PC-3 (cell line): Measurements from ENCODE around the gene DNAJB4. TPM values are rescaled to one million over a fixed set of nuclear protein-coding genes. Genes with fewer than 3 reads are reported as not detected.

ENCODE experiments used
- ATAC-seq: fragments of 200-7000 bp; cut with Tn5 transposase; 2 replicates; pipeline ENCODE4 v1.9.1; 2020; ENCODE audit warnings: mild to moderate bottlenecking, moderate library complexity
- BruUV-seq: library from RNA; stranded (reverse); fragments of 400-500 nt; replicated peaks from 2 replicates; lab custom pipeline; 2021; lab: Mats Ljungman, UMichigan
- CTCF ChIA-PET: fragments of 300-600 bp; sonication (Branson Sonifier 250); formaldehyde crosslinking; loops from one replicate; lab custom pipeline; 2022; ENCODE audit warnings: antibody characterized with exemption; lab: Charles Lee
- POLR2A ChIA-PET: fragments of 300-600 bp; sonication (Branson Sonifier 250); formaldehyde crosslinking; loops from one replicate; lab custom pipeline; 2022; ENCODE audit warnings: antibody characterized with exemption; ENCODE audit not compliant: unreplicated experiment; lab: Charles Lee
- DNase-seq: peaks from one replicate; pipeline ENCODE4 v3.0.0-alpha.2; 2015
- H2AFZ ChIP-seq: fragments of 300-600 bp; sonication (generic); 2 replicates; pipeline ENCODE4 v1.6.0; 2016; ENCODE audit warnings: antibody characterized with exemption, low read length
- H3F3A ChIP-seq: fragments of 300-600 bp; sonication (generic); one replicate; pipeline ENCODE4 v1.6.0; 2017; ENCODE audit warnings: antibody characterized with exemption, low read length, control low read depth, mild to moderate bottlenecking; ENCODE audit not compliant: unreplicated experiment
- H3K27ac ChIP-seq: fragments of 300-600 bp; sonication (generic); 2 replicates; pipeline ENCODE4 v1.5.1; 2016; ENCODE audit warnings: mild to moderate bottlenecking, low read length
- H3K27me3 ChIP-seq: fragments of 300-600 bp; sonication (generic); 2 replicates; pipeline ENCODE4 v1.6.1; 2016; ENCODE audit warnings: low read length, mixed read lengths
- H3K36me3 ChIP-seq: fragments of 300-600 bp; sonication (generic); 2 replicates; pipeline ENCODE4 v1.6.1; 2016; ENCODE audit warnings: low read depth, mixed run types, low read length, mixed read lengths
- H3K4me1 ChIP-seq: fragments of 300-600 bp; sonication (generic); 2 replicates; pipeline ENCODE4 v1.5.1; 2016; ENCODE audit warnings: low read length; ENCODE audit not compliant: insufficient read depth
- H3K4me2 ChIP-seq: fragments of 300-600 bp; sonication (generic); 2 replicates; pipeline ENCODE4 v1.6.0; 2016; ENCODE audit warnings: low read length
- H3K4me3 ChIP-seq: fragments of 300-600 bp; sonication (generic); 2 replicates; pipeline ENCODE4 v1.5.1; 2016; ENCODE audit warnings: mild to moderate bottlenecking, low read length, mixed read lengths
- H3K79me2 ChIP-seq: fragments of 300-600 bp; sonication (generic); 2 replicates; pipeline ENCODE4 v1.6.1; 2017; ENCODE audit warnings: low read length, mixed read lengths
- H3K9ac ChIP-seq: fragments of 300-600 bp; sonication (generic); 2 replicates; pipeline ENCODE4 v1.6.0; 2016; ENCODE audit warnings: mild to moderate bottlenecking, low read length
- H3K9me2 ChIP-seq: fragments of 300-600 bp; sonication (generic); replicated peaks from 2 replicates; pipeline ENCODE4 v1.6.1; 2016; ENCODE audit warnings: mixed run types, low read length, mixed read lengths
- H3K9me3 ChIP-seq: fragments of 300-600 bp; sonication (generic); 2 replicates; pipeline ENCODE4 v1.6.1; 2016; ENCODE audit warnings: low read length, mixed read lengths
- H4K20me1 ChIP-seq: fragments of 300-600 bp; sonication (generic); 2 replicates; pipeline ENCODE4 v1.6.1; 2016; ENCODE audit warnings: low read length, mixed read lengths
- CTCF ChIP-seq: fragments of 300-600 bp; sonication (generic); conservative IDR thresholded peaks from 2 replicates; pipeline ENCODE4 v1.5.1; 2017; ENCODE audit warnings: antibody characterized with exemption, low read depth, mild to moderate bottlenecking, low read length
- EZH2 ChIP-seq: fragments of 300-600 bp; sonication (generic); IDR thresholded peaks from one replicate; pipeline ENCODE4 v1.6.1; 2017; ENCODE audit warnings: antibody characterized with exemption, mild to moderate bottlenecking, low read length; ENCODE audit not compliant: unreplicated experiment
- EZH2phosphoT487 ChIP-seq: fragments of 300-600 bp; sonication (generic); IDR thresholded peaks from 2 replicates; pipeline ENCODE4 v1.6.1; 2018; ENCODE audit warnings: mild to moderate bottlenecking, antibody characterized with exemption, low read length, borderline replicate concordance
- intact Hi-C: fragments of 100-400 bp; cut with micrococcal nuclease; formaldehyde crosslinking; loops from 2 replicates; pipeline ENCODE4 v1.9.0; 2023
- total RNA-seq: library from RNA; depleted of rRNA; stranded (reverse); fragments of >200 nt; gene quantifications from 2 replicates; pipeline ENCODE4 v1.2.3, GENCODE V29; 2014

DNAJB4 gene
- total RNA-seq, 1 experiment from 2014 or later: 4.5 TPM

GRCh38 chr1:78006521-78006920, 1.8 kb downstream of the DNAJB4 start:
- no TSS peak for BruUV-seq
- no peaks in the 10 kb centered on the region for H3F3A ChIP-seq
- no peaks in the 10 kb centered on the region for H3K27me3 ChIP-seq
- peak overlapping the region; percentile 91 for H3K4me2 ChIP-seq
- POLR2A ChIA-PET: no interaction called here
- intact Hi-C loops: no loop called here
- no peaks in the 10 kb centered on the region for H3K36me3 ChIP-seq
- H3K4me3 ChIP-seq: peak overlapping the region; percentile 84
- H2AFZ ChIP-seq: no peak overlapping the region
- H3K9me3 ChIP-seq: no peaks in the 10 kb centered on the region
- no peaks in the 10 kb centered on the region for H4K20me1 ChIP-seq
- peaks cover 29% of the 10 kb centered on the region for H3K4me1 ChIP-seq
- ATAC-seq: no peak
- H3K79me2 ChIP-seq: peaks cover 47% of the 10 kb centered on the region
- no peak for DNase-seq
- no peak overlapping the region for H3K27ac ChIP-seq
- no peak for TF ChIP-seq EZH2
- no peak for TF ChIP-seq EZH2phosphoT487
- TF ChIP-seq CTCF: no peak
- H3K9me2 ChIP-seq: no peaks in the 10 kb centered on the region
- no peak overlapping the region for H3K9ac ChIP-seq
- CTCF ChIA-PET: no interaction called here

GRCh38 chr1:78007677-78008341, 3.1 kb downstream of the DNAJB4 start:
- intact Hi-C loops: no loop called here
- Histone ChIP-seq H3K9me2 (no peaks in the 10 kb centered on the region), H3K4me3 (no peak overlapping the region), H3K4me2 (peak overlapping the region; percentile 17), H3K79me2 (peaks cover 47% of the 10 kb centered on the region), H3K4me1 (peaks cover 22% of the 10 kb centered on the region), H3F3A (no peaks in the 10 kb centered on the region), H3K9me3 (no peaks in the 10 kb centered on the region), H3K36me3 (no peaks in the 10 kb centered on the region), H4K20me1 (no peaks in the 10 kb centered on the region), H3K27ac (no peak overlapping the region), H3K9ac (no peak overlapping the region), H2AFZ (no peak overlapping the region), H3K27me3 (no peaks in the 10 kb centered on the region)
- DNase-seq (no peak), ATAC-seq (no peak)
- no TSS peak for BruUV-seq
- CTCF ChIA-PET: no interaction called here
- TF ChIP-seq CTCF (no peak), EZH2 (no peak), EZH2phosphoT487 (no peak)
- POLR2A ChIA-PET: no interaction called here

GRCh38 chr1:78009276-78009675, 4.5 kb downstream of the DNAJB4 start:
- H3K27me3 ChIP-seq: no peaks in the 10 kb centered on the region
- no peak for DNase-seq
- ChIA-PET CTCF (no interaction called here), POLR2A (no interaction called here)
- no peaks in the 10 kb centered on the region for H3F3A ChIP-seq
- no peaks in the 10 kb centered on the region for H4K20me1 ChIP-seq
- H3K9me3 ChIP-seq: no peaks in the 10 kb centered on the region
- H3K4me2 ChIP-seq: no peak overlapping the region
- peaks cover 47% of the 10 kb centered on the region for H3K79me2 ChIP-seq
- intact Hi-C loops: no loop called here
- no peak overlapping the region for H3K9ac ChIP-seq
- peaks cover 12% of the 10 kb centered on the region for H3K4me1 ChIP-seq
- H3K9me2 ChIP-seq: no peaks in the 10 kb centered on the region
- no peak overlapping the region for H3K4me3 ChIP-seq
- no peak overlapping the region for H2AFZ ChIP-seq
- no peak overlapping the region for H3K27ac ChIP-seq
- no peaks in the 10 kb centered on the region for H3K36me3 ChIP-seq
- no peak for ATAC-seq
- no peak for TF ChIP-seq EZH2
- no peak for TF ChIP-seq CTCF
- no peak for TF ChIP-seq EZH2phosphoT487
- BruUV-seq: no TSS peak
